ENCODE results near the gene LPO. TPM values are rescaled to one million over a fixed set of nuclear protein-coding genes. Genes with fewer than 3 reads are reported as not detected.

Gene LPO
- total and polyA plus RNA-seq, 2 donors (not counting 1 experiment from before 2014, with no cell fraction given), result not detected

DNA sequence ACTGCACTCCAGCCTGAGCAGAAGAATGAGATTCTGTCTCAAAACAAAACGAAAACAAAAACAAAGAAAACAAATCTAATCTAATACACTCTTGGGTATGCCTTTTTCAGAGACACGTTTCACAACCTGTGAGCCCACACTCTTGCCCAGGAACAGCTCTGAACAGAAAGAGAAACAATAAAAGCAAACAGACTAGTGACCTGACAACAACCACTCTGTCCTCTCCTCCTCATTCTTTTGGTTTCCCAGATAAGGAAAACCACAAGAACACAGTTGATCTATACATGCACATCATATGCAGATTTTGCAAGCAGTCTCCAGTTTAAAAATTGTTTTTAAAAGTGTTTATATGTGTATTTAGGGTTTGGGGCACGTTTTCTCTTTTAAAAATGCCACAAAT lies 20.6 kb upstream of the LPO start:
- no peak for DNase-seq (ENCODE audit: low read depth in 2 of 2)

DNA sequence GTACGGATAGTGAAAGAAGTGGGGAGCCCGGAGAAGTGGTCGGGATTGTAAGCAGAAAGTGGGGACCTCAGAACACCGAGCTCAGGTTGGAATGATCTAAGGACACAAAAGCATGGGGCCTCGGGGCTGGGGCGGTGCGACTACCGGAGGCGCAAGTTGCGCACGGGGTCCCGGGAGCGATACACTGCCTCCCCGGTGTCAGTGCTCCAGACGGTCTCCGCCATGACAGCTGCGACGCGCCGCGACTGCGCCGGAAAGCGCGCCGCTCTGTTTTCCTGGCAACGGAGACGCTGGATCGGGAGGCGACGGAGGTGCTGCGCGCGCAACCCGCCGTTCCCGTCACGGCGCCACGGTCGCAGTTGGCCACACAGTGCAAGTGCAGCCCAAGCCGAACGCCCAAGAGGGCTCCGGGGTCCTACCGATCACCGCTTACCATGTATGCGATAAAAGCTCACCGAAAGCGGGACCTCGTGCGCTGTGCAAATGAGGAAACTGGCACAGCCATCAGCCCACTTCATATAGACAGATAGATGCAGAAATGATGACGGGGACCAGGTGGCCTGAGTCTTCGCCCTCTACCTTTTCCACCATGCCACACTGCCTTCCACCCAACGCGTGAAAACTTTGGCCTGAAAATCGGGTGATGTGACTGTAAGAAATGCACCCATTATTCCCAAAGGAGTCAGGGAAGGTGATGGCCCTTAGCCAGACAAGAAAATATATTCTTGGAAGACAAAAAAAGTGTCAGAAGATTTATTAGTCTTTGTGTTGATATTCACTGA lies 19.2 kb upstream of the LPO start, which contains the start of gene MKS1:
Gene MKS1, minus strand, starts transcription at position 249 of the 782 bp plus-strand sequence. Its CDS starts 25 bp downstream, at position 224.
- Histone ChIP-seq H4K20me1 (ENCODE audit: control insufficient read depth, extremely low read depth, insufficient read depth, low read length) (no peaks in the 10 kb centered on the region), H3K27ac (ENCODE audit: insufficient read depth, low read length) (peak within 1 kb of the TSS; percentile 71), H3K36me3 (ENCODE audit: control insufficient read depth, insufficient read depth, low read length) (no peaks in the 10 kb centered on the region), H3K79me2 (ENCODE audit: control insufficient read depth, insufficient read depth, low read length) (no peaks in the 10 kb centered on the region), H3K4me3 (replicated peaks in 1 of 4; ENCODE audit: control extremely low read depth in 1 of 4, insufficient read depth in 1 of 4, low read depth in 3 of 4, low read length in 4 of 4) (peak within 1 kb of the TSS; percentile 55 to 97 (median 78)), H3K9me3 (ENCODE audit: control insufficient read depth, insufficient read depth, low read depth, low read length) (no peaks in the 10 kb centered on the region), H3K9ac (ENCODE audit: insufficient read depth, low read length) (peak within 1 kb of the TSS; percentile 78), H2AFZ (ENCODE audit: low read length) (peak within 1 kb of the TSS; percentile 94), H3K27me3 (ENCODE audit: control insufficient read depth, insufficient read depth, low read length) (no peaks in the 10 kb centered on the region), H3K4me1 (ENCODE audit: control insufficient read depth, extremely low read depth, insufficient read depth, low read length) (no peaks in the 10 kb centered on the region), H3K4me2 (ENCODE audit: extremely low read depth, insufficient read depth, low read length) (peak within 1 kb of the TSS; percentile 94)
- TF ChIP-seq, protein P1, sequence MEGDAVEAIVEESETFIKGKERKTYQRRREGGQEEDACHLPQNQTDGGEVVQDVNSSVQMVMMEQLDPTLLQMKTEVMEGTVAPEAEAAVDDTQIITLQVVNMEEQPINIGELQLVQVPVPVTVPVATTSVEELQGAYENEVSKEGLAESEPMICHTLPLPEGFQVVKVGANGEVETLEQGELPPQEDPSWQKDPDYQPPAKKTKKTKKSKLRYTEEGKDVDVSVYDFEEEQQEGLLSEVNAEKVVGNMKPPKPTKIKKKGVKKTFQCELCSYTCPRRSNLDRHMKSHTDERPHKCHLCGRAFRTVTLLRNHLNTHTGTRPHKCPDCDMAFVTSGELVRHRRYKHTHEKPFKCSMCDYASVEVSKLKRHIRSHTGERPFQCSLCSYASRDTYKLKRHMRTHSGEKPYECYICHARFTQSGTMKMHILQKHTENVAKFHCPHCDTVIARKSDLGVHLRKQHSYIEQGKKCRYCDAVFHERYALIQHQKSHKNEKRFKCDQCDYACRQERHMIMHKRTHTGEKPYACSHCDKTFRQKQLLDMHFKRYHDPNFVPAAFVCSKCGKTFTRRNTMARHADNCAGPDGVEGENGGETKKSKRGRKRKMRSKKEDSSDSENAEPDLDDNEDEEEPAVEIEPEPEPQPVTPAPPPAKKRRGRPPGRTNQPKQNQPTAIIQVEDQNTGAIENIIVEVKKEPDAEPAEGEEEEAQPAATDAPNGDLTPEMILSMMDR (conservative IDR thresholded peaks at IDR 0.05 in 1 of 2, IDR thresholded peaks at IDR 0.05 in 1 of 2; ENCODE audit: low read depth in 1 of 2, low read length in 2 of 2), result peak; percentile 52 to 60
- no peak for TF ChIP-seq EZH2 (IDR thresholded peaks at IDR 0.05; ENCODE audit: low read length, missing control alignments)
- peak; percentile 83 to 89 for DNase-seq (ENCODE audit: low read depth in 2 of 2)

More for the DNA sequence above, 20.6 kb upstream of the LPO start:
- H3K27ac ChIP-seq (ENCODE audit: insufficient read depth, low read length), result no peak overlapping the region
- H3K9ac ChIP-seq (ENCODE audit: insufficient read depth, low read length), result no peak overlapping the region
- H3K4me1 ChIP-seq (ENCODE audit: control insufficient read depth, extremely low read depth, insufficient read depth, low read length), result no peaks in the 10 kb centered on the region
- no peaks in the 10 kb centered on the region for H3K36me3 ChIP-seq (ENCODE audit: control insufficient read depth, insufficient read depth, low read length)
- no peak overlapping the region for H3K4me3 ChIP-seq (replicated peaks in 1 of 4; ENCODE audit: control extremely low read depth in 1 of 4, insufficient read depth in 1 of 4, low read depth in 3 of 4, low read length in 4 of 4)
- H3K4me2 ChIP-seq (ENCODE audit: extremely low read depth, insufficient read depth, low read length), result no peak overlapping the region
- TF ChIP-seq, protein P1 (conservative IDR thresholded peaks at IDR 0.05 in 1 of 2, IDR thresholded peaks at IDR 0.05 in 1 of 2; ENCODE audit: low read depth in 1 of 2, low read length in 2 of 2), result no peak
- TF ChIP-seq EZH2 (IDR thresholded peaks at IDR 0.05; ENCODE audit: low read length, missing control alignments), result no peak
- no peaks in the 10 kb centered on the region for H4K20me1 ChIP-seq (ENCODE audit: control insufficient read depth, extremely low read depth, insufficient read depth, low read length)
- H2AFZ ChIP-seq (ENCODE audit: low read length), result no peak overlapping the region
- no peaks in the 10 kb centered on the region for H3K27me3 ChIP-seq (ENCODE audit: control insufficient read depth, insufficient read depth, low read length)
- no peaks in the 10 kb centered on the region for H3K9me3 ChIP-seq (ENCODE audit: control insufficient read depth, insufficient read depth, low read depth, low read length)
- no peaks in the 10 kb centered on the region for H3K79me2 ChIP-seq (ENCODE audit: control insufficient read depth, insufficient read depth, low read length)

DNA sequence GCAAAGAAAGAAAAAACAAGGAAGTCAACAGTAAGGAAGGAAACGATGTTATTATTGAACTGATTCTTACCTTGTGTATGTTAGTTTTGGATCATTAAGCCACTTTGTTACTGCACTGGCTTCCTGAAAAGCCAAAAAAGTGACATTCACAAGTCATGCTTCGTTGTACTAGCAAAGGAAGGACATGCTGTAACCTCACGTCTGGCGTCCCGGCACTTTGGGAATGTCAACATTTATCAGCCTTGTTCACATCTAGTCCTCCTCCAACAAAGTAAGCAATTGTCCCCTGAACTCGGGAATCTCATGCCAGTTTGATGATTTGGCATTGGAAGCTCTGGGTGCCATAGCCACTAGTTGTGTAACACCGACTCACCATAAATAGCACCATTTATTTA lies 18.6 kb upstream of the LPO start:
- H3K36me3 ChIP-seq (ENCODE audit: control insufficient read depth, insufficient read depth, low read length), result no peaks in the 10 kb centered on the region
- H3K9me3 ChIP-seq (ENCODE audit: control insufficient read depth, insufficient read depth, low read depth, low read length), result no peaks in the 10 kb centered on the region
- H3K9ac ChIP-seq (ENCODE audit: insufficient read depth, low read length), result no peak overlapping the region
- H3K4me1 ChIP-seq (ENCODE audit: control insufficient read depth, extremely low read depth, insufficient read depth, low read length), result no peaks in the 10 kb centered on the region
- no peaks in the 10 kb centered on the region for H3K79me2 ChIP-seq (ENCODE audit: control insufficient read depth, insufficient read depth, low read length)
- H3K27me3 ChIP-seq (ENCODE audit: control insufficient read depth, insufficient read depth, low read length), result no peaks in the 10 kb centered on the region
- DNase-seq (ENCODE audit: low read depth in 2 of 2), result no peak
- H4K20me1 ChIP-seq (ENCODE audit: control insufficient read depth, extremely low read depth, insufficient read depth, low read length), result no peaks in the 10 kb centered on the region
- TF ChIP-seq EZH2 (IDR thresholded peaks at IDR 0.05; ENCODE audit: low read length, missing control alignments), result no peak
- TF ChIP-seq, protein P1 (conservative IDR thresholded peaks at IDR 0.05 in 1 of 2, IDR thresholded peaks at IDR 0.05 in 1 of 2; ENCODE audit: low read depth in 1 of 2, low read length in 2 of 2), result no peak
- H2AFZ ChIP-seq (ENCODE audit: low read length), result peak overlapping the region; percentile 93
- peak overlapping the region; percentile 86 for H3K4me2 ChIP-seq (ENCODE audit: extremely low read depth, insufficient read depth, low read length)
- H3K27ac ChIP-seq (ENCODE audit: insufficient read depth, low read length), result no peak overlapping the region
- H3K4me3 ChIP-seq (replicated peaks in 1 of 4; ENCODE audit: control extremely low read depth in 1 of 4, insufficient read depth in 1 of 4, low read depth in 3 of 4, low read length in 4 of 4), result peak overlapping the region in 2 of 4 experiments; percentile 90 to 97
